GM13977 (cell line): ENCODE results near the gene TPST2.
A peak's percentile ranks its signal among the peaks of the same experiment; 100 is the strongest.

Experiments
- DNase-seq: peaks from one replicate; pipeline ENCODE4 v3.0.0; 2012; ENCODE audit warnings: low spot score
- CTCF ChIP-seq: IDR thresholded peaks from 2 replicates; pipeline ENCODE4 v1.5.1; 2012; ENCODE audit warnings: mild to moderate bottlenecking, control low read depth; ENCODE audit not compliant: insufficient read depth; ENCODE audit errors: extremely low read depth, missing control alignments
- in situ Hi-C: fragments of 300-500 bp; cut with MboI; formaldehyde crosslinking; loops from one replicate; pipeline ENCODE4 v1.12.0; 2022; ENCODE audit warnings: low sequenced_read_pairs, low pct_unique_long_range_greater_than_20kb, mixed read lengths, inconsistent platforms; ENCODE audit not compliant: unreplicated experiment

TPST2 gene

GRCh38 chr22:26592421-26592891, 2.5 kb upstream of the TPST2 start:
- DNase-seq, result peak; percentile 49
- TF ChIP-seq CTCF, result no peak
- in situ Hi-C loops, result no loop called here

GRCh38 chr22:26589367-26589844, 526 bp downstream of the TPST2 start:
- peak; percentile 40 for DNase-seq
- in situ Hi-C loops, result no loop called here
- TF ChIP-seq CTCF, result no peak

GRCh38 chr22:26588729-26589366, 1.1 kb downstream of the TPST2 start:
- no peak for DNase-seq
- in situ Hi-C loops, result no loop called here
- no peak for TF ChIP-seq CTCF

GRCh38 chr22:26587991-26588613, 1.8 kb downstream of the TPST2 start:
- no peak for TF ChIP-seq CTCF
- no peak for DNase-seq
- in situ Hi-C loops, result no loop called here

GRCh38 chr22:26586556-26587325, 3.2 kb downstream of the TPST2 start:
- DNase-seq, result no peak
- no peak for TF ChIP-seq CTCF
- in situ Hi-C loops, result no loop called here

- in situ Hi-C loops, result no loop called here
- TF ChIP-seq CTCF, result no peak
- DNase-seq, result no peak
Observed at GRCh38 chr22:26585104-26585790, 4.7 kb downstream of the TPST2 start.
